Ascending aorta (tissue), 2 donors: ENCODE results near the gene MIB2. TPM values are rescaled to one million over a fixed set of nuclear protein-coding genes. Genes with fewer than 3 reads are reported as not detected.
"Not testable (repeated sequence)": the region's sequence is repeated elsewhere in the genome, so short reads cannot be mapped to it uniquely, and the experiment has no call there.

Experiments used
- DNase-seq, 2 donors: peaks; one replicate each; pipeline ENCODE4 v3.0.0-alpha.2; 2019; ENCODE audit warnings: low spot score in 2 of 2
- H3K27ac ChIP-seq, 2 donors: fragments of 200-600 bp; sonication (generic); one replicate each; pipeline ENCODE4 v1.5.1; 2016 to 2017; ENCODE audit warnings: mild to moderate bottlenecking in 1 of 2
- H3K27me3 ChIP-seq: fragments of 200-600 bp; sonication (generic); one replicate; pipeline ENCODE4 v1.5.1; 2017
- H3K36me3 ChIP-seq, 2 donors: fragments of 200-600 bp; sonication (generic); one replicate each; pipeline ENCODE4 v1.5.1; 2016
- H3K4me1 ChIP-seq, 2 donors: fragments of 200-600 bp; sonication (generic); one replicate each; pipeline ENCODE4 v1.5.1; 2016 to 2017; ENCODE audit warnings: mild to moderate bottlenecking in 1 of 2
- H3K4me3 ChIP-seq, 2 donors: fragments of 200-600 bp; sonication (generic); one replicate each; pipeline ENCODE4 v1.5.1; 2016 to 2017; ENCODE audit warnings: mild to moderate bottlenecking in 1 of 2
- H3K9me3 ChIP-seq, 2 donors: fragments of 200-600 bp; sonication (generic); one replicate each; pipeline ENCODE4 v1.5.1; 2016
- intact Hi-C: fragments of 100-400 bp; cut with DNase I; formaldehyde crosslinking; loops from one replicate; pipeline ENCODE4 v1.15.1; 2023
- total RNA-seq: library from RNA; depleted of rRNA; stranded (reverse); fragments of >200 nt; gene quantifications from one replicate; pipeline ENCODE4 v1.1.0, GENCODE V29; 2016
- TF ChIP-seq, protein P1 (sequence below), 3 experiments: fragments of 200-600 bp in 2 of 3; fragments of 450-650 bp in 1 of 3; sonication (generic) in 2 of 3; IDR thresholded peaks; one replicate each; pipeline ENCODE4 v1.5.1; 2016 to 2019; ENCODE audit warnings: antibody characterized with exemption in 3 of 3, mild to moderate bottlenecking in 1 of 3, moderate library complexity in 1 of 3

MIB2 gene
- total RNA-seq, 1 donor from 2014 or later = 96.9 TPM

DNA sequence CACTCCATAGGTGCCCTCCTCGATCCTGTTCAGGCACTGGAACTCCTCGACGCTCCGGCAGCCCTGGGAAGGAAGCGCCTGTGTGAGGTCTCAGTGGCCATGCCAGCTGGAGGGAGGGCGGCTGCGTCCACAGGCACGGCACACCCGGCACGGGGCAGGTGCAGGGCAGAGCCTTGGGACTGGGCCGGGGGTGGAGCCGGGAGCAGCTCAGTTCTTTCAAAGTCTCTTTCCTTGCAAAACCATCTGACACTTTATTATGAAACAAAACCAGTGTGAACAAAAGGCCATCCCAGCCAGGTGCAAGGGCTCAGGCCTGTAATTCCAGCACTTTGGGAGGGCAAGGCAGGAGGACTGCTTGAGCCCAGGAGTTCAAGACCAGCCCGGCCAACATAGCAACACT is 23.2 kb downstream of the MIB2 start:
- H3K27me3 ChIP-seq, intact Hi-C loops, H3K4me3 ChIP-seq, H3K27ac ChIP-seq, H3K9me3 ChIP-seq, H3K4me1 ChIP-seq: not testable (repeated sequence)
- DNase-seq = peak in 1 of 2 donors; percentile 13
- H3K36me3 ChIP-seq = peaks cover 23 to 30% of the 10 kb centered on the region in 2 donors

DNA sequence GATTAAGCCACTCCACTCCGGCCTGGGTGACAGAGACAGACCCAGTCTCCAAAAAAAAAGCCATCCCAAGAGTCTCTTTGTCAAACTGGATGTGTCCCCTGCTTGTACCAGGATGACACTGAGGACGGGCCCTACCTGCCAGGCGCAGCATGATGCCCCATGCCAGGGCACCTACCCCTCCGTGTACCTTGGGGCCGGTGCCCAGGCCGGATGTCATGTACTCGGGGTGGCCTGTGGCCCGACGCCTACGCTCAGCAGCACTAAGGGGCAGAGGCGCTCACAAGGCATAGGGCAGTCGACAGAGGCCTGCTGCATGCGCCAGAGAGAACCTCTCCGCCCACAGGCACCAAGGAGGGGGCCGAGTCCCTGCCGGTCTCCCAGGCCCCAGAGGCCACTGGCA is 24.1 kb downstream of the MIB2 start:
- H3K9me3 ChIP-seq, H3K27ac ChIP-seq, H3K4me3 ChIP-seq, H3K4me1 ChIP-seq, intact Hi-C loops, H3K27me3 ChIP-seq: not testable (repeated sequence)
- peaks cover 23 to 30% of the 10 kb centered on the region in 2 donors for H3K36me3 ChIP-seq
- DNase-seq = peak in 1 of 2 donors; percentile 41

DNA sequence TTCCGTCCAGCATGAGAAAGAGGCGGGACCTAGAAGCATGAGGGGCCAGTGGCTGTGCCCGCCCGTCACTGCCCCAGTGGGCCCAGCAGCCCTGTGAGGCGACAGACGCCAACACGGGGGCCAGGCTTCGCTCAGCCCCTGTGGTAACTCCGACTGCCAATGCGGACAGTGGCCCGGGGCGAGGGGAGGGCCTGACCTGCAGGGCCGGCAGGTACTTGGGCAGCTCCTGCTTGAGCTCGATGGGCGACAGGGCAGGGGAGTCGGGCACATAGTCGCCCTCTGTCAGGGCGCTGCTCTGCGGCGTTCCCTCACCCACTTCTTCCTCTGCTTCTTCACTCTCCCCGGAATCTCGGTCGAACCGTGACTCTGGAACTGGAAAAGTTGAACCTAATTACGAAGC is 24.8 kb downstream of the MIB2 start:
- H3K4me3 ChIP-seq, H3K9me3 ChIP-seq, H3K4me1 ChIP-seq, H3K27me3 ChIP-seq, intact Hi-C loops, H3K27ac ChIP-seq: not testable (repeated sequence)
- peaks cover 23 to 30% of the 10 kb centered on the region in 2 donors for H3K36me3 ChIP-seq
- peak; percentile 2 to 15 for DNase-seq

DNA sequence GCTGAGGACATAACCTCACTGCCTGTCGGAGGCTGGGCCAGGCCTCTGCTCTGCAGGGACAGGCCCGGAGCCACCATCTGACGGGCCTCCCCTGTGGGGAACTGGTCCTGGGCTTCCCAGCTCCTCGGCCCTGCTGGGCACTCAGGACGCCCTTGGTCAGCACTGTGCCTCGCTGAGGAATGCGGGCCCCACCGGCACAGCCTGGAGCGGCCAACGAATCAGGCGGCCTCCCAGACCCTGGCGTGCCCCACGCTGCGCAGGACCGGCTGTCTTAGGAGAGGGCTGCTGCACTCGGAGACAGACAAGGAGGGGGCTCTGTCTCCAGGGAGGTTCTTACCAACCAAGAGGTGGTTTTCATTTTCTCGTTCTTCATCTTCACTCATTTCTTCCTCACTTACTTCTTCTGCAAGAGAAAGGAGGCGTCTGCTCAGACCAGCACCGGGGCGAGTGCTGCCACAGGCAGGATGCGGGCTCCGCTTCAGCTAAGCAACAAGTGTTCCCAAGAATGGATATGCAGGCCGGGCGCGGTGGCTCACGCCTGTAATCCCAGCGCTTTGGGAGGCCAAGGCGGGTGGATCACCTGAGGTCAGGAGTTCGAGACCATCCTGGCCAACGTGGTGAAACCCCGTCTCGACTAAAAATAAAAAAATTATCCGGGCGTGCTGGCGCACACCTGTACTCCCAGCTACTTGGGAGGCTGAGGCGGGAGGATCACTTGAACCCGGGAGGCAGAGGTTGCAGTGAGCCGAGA is 25.6 kb downstream of the MIB2 start:
- peaks cover 25 to 30% of the 10 kb centered on the region in 2 donors for H3K36me3 ChIP-seq
- H3K4me3 ChIP-seq, H3K9me3 ChIP-seq, H3K27ac ChIP-seq, H3K27me3 ChIP-seq, intact Hi-C loops, H3K4me1 ChIP-seq: not testable (repeated sequence)
- peak; percentile 0 to 30 for DNase-seq

DNA sequence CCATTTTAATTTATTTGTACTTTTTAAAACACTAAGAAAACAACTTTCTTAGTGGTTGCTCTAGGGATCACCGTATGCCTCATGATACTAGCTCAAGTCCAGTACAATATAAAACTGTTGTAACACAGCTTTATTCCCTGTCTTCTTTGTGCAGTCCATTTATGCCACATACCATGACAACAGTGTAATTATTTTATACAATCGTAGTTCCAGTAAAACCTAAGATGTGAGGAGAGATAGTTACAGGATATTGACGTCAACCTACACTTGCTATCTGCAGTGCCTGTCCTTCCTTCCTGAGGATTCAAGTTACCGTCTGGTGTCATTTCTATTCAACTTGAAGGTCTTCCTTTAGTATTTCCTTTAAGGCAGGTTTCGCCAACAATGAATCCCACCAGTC is 31.0 kb downstream of the MIB2 start:
- H3K4me1 ChIP-seq, H3K4me3 ChIP-seq, DNase-seq, H3K27ac ChIP-seq, H3K27me3 ChIP-seq, intact Hi-C loops, H3K9me3 ChIP-seq: not testable (repeated sequence)
- H3K36me3 ChIP-seq = peaks cover 34 to 43% of the 10 kb centered on the region in 2 donors

DNA sequence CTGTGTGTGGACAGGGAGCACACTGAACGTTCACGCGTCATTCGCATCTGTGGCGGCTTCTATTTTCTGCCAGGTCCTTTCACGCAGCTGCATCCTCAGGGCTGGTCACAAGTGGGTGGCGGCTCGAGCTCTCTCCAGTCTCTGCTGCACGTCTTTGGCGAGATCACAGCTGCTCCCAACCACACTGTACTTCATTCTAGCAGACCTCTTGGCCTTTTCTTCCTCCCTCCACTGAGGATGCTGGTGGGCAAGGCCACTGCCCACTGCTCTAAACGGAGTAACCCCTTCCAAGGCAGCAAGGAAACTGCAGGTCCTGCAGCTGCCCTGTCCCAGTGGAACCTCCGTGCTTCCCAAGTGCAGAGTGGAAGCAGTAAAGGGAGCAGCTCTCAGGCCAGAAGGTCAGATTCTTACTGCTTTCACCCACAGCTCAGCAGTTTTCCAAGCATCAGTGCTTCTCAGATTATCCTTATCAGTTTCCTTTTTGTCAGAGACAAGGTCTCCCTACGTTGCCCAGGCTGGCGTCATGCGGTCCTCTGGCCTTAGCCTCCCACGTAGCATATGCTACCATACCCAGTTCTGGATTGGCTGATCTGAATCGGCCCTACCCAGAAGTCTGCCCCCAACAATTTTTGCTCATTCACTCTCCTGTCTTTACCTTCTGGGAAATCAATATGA is 32.4 kb downstream of the MIB2 start:
- H3K4me1 ChIP-seq, H3K9me3 ChIP-seq, intact Hi-C loops, H3K4me3 ChIP-seq, H3K27ac ChIP-seq, H3K27me3 ChIP-seq: not testable (repeated sequence)
- peak; percentile 6 to 46 for DNase-seq
- H3K36me3 ChIP-seq = peaks cover 48 to 56% of the 10 kb centered on the region in 2 donors

DNA sequence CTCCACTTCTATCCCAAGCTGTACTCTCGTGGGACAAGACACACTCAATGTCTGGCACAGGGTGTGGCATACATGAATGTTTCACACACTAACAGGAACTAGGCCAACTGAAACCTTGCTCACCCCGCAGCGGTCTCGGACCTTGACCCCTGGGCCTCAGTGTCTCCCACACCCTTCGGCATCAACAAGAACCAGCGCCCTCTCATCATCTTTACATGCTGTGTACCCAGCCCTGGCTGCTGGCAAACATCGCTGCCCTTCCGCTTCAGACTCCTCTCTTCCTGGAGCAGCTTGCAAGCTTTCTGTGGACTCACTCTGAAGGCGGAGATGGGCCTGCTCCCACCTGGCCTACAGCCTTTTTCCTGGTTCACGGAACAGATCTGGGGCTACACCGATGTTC is 33.0 kb downstream of the MIB2 start:
- H3K4me1 ChIP-seq, H3K27me3 ChIP-seq, intact Hi-C loops, H3K9me3 ChIP-seq, H3K4me3 ChIP-seq, H3K27ac ChIP-seq: not testable (repeated sequence)
- DNase-seq = peak; percentile 3 to 53
- peaks cover 53 to 61% of the 10 kb centered on the region in 2 donors for H3K36me3 ChIP-seq

DNA sequence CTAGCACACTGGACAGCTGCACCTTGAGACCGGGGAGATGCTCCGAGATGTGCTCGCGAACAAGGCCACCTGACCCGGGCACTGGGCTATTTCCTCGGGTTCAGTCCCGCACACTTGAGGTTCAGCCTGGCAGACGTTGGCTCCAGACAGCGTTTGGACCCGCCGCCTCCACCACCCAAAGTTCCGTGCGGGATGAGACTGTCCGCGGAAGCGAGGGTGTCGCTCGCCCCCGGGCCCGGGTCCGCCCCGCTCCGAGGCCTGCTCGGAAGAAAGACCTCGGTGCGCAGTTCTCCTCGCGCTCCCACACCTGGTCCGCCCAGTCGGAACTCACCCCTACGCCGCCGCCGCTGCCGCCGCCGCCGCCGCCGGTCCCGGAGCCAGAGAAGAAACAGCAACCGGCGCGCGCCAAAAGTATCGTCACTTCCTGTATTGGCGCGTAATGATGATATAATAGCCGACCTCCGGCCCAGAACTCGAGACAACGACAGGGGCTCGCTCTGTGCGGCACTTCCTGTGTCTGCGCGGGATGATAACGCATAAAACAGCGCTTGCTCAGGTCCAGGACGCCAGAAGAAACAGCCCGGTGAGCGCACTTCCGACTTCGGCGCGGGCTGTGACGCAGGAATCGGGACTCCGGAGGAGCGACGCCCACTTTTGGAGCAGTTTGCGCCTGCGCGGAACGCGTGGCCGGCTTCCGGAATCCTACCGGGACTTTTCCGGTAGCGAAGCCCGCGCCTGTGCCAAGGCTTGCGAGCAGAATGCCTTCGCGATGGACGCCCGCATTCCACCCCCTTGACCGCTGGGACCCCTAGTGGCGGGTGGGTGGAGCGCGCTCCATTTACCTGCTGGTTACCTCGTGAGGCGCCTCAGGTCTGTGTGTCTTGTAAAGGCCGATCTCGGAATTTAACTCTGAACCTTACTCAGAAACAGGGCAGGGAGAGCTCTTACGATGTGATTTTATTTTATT is 43.6 kb downstream of the MIB2 start, which contains the start of gene CDK11B:
CDK11B (minus strand) TSS at position 422 of the 967 bp plus-strand sequence. CDS start 1,519 bp downstream, outside the sequence.
- Histone ChIP-seq H3K36me3 (peaks cover 29 to 32% of the 10 kb centered on the region in 2 donors), H3K4me1 (peaks cover 0 to 14% of the 10 kb centered on the region in 2 donors), H3K27ac (peak within 1 kb of the TSS; percentile 96 to 99), H3K4me3 (peak within 1 kb of the TSS; percentile 75 to 80)
- DNase-seq = peak; percentile 95 to 97
- intact Hi-C loops = loop anchor here (2.0 to 5.0 kb wide), 2 partner anchors 28 to 42 kb away; partner anchors contain the start of gene MIB2
- H3K9me3 ChIP-seq, H3K27me3 ChIP-seq: not testable (repeated sequence)
- TF ChIP-seq, protein P1, sequence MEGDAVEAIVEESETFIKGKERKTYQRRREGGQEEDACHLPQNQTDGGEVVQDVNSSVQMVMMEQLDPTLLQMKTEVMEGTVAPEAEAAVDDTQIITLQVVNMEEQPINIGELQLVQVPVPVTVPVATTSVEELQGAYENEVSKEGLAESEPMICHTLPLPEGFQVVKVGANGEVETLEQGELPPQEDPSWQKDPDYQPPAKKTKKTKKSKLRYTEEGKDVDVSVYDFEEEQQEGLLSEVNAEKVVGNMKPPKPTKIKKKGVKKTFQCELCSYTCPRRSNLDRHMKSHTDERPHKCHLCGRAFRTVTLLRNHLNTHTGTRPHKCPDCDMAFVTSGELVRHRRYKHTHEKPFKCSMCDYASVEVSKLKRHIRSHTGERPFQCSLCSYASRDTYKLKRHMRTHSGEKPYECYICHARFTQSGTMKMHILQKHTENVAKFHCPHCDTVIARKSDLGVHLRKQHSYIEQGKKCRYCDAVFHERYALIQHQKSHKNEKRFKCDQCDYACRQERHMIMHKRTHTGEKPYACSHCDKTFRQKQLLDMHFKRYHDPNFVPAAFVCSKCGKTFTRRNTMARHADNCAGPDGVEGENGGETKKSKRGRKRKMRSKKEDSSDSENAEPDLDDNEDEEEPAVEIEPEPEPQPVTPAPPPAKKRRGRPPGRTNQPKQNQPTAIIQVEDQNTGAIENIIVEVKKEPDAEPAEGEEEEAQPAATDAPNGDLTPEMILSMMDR (IDR thresholded peaks at IDR 0.05) = peak in 2 of 3 experiments; percentile 18 to 22

DNA sequence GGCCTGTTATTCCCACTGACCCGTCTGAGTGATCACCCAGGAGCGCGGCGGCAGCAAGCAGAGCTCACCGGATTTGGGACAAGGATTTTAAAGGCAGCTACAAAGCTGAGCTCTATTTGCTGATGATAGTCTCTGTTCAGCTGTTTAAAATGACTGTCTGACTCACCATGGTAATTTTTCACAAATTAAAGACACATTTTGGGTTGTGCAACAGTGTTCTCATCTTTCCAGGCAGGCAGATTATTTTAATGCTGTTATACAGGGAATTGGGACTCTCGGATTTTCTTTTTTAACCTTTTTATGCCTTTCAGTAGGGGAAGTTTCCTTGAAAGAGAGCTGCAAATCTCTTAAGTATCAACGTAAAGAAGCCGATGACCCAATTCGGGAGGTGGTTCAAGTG is 47.1 kb downstream of the MIB2 start:
- H3K4me3 ChIP-seq, H3K9me3 ChIP-seq, intact Hi-C loops, DNase-seq, H3K27ac ChIP-seq, H3K27me3 ChIP-seq, H3K4me1 ChIP-seq: not testable (repeated sequence)
- peaks cover 21 to 23% of the 10 kb centered on the region in 2 donors for H3K36me3 ChIP-seq

DNA sequence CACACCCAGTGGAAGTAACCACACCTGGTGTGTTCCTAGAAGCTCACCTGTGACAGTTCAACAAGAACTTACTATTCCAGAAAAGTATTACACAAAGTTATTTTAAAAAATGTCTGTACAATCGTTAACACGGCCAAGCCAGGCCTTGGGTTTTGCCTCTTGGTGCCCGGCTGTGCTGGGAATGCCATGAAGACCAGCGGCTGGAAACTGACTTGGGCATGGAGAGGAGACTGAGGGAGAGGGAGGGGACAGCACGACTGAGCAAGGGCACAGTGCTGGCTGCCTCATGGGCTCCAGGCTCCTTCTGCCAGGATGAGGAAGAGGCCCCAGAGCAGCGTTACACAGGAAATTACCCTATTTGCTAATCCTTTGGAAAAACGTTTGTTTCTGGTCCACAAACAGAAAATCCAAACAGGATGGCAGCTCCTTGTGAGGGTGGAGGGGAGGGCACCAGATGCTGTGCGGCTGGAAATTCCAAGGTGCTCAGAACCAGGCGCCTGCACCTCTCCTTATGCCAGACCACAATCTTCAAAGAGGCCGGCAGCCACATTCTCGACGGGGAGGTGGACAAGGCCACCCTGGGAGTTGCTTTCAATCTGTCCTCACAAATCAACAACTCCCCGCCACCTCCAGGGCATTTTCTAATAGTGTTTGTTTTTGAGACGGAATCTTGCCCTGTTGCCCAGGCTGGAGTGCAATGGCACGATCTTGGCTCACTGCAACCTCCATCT is 47.7 kb downstream of the MIB2 start:
- intact Hi-C loops, H3K9me3 ChIP-seq, H3K27ac ChIP-seq, DNase-seq, H3K27me3 ChIP-seq, H3K4me3 ChIP-seq, H3K4me1 ChIP-seq: not testable (repeated sequence)
- peaks cover 24 to 28% of the 10 kb centered on the region in 2 donors for H3K36me3 ChIP-seq

DNA sequence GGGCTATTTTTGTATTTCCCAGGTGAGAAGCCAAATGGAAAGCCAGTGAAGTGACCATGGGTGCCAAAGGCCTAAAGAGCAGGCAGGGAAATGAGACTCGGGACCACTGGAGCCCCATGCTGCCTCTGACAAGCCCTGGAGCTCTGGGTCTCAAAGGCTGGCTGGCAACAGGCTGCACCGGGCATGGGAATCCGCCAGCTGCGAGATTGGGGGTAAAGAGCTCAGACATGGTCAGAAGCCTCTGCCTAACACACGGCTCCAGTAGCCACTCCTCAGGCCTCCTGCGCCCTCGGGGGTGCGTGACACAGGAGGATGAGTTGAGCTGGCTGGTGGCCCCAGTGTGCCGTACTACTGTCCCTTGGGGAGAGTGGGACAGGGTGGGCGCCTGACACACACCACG is 49.0 kb downstream of the MIB2 start:
- intact Hi-C loops, H3K4me1 ChIP-seq, H3K27ac ChIP-seq, H3K9me3 ChIP-seq, DNase-seq, H3K27me3 ChIP-seq, H3K4me3 ChIP-seq: not testable (repeated sequence)
- H3K36me3 ChIP-seq = peaks cover 35 to 37% of the 10 kb centered on the region in 2 donors
